Activated CD4-positive, alpha-beta T cell treated with anti-CD3 and anti-CD28 coated beads for 4 hours (primary cell): Measurements from ENCODE around the gene CABP7.

Experiments used
- DNase-seq, 2 donors: peaks; one replicate each; pipeline ENCODE4 v3.0.0-alpha.2; 2020

The CABP7 gene

DNA sequence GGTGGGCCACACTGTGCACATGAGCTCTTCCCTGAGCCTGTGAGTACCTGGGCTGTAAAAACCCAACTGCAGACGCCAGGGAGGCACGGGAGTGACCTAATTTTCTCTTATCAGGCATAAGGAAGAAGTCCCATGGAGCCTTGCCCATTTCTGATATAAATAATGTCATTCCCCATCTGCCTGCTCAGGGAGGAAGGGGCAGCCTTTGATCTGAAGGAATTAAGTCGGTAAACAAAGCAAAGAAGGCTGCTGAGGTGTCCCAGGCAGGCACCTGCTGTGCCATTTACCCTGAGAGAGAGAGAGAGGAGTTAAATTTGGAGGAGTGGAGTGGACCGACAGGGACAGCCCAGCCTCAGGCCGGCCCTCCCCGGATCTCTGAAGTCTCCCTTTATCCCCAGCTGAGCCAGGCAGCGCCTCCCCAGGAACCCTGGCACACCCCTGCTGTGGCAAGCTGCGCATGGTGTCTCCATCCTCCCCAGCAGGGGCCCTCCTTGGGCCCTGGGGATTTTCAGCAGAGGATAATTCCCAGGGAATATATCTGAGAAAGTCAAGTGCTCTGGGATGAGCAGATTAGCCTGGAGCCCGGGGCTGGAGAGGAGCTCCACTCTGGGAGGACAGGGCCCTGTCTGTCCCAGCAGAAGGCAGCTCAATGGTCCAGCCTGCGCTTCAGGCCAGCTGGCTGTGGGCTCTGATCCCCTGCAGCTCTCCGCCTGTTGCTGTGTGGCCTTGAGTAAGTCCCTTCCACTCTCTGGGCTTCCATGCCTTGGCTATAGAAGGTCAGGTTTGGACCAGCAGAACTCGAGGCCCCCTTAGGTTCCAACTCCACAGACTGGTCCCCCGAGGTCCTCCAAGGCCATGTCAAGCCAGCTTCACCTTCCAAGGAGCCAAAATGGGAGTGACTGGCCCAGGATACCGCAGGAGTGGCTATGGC is 17.5 kb upstream of the CABP7 start:
- DNase-seq = no peak

DNA sequence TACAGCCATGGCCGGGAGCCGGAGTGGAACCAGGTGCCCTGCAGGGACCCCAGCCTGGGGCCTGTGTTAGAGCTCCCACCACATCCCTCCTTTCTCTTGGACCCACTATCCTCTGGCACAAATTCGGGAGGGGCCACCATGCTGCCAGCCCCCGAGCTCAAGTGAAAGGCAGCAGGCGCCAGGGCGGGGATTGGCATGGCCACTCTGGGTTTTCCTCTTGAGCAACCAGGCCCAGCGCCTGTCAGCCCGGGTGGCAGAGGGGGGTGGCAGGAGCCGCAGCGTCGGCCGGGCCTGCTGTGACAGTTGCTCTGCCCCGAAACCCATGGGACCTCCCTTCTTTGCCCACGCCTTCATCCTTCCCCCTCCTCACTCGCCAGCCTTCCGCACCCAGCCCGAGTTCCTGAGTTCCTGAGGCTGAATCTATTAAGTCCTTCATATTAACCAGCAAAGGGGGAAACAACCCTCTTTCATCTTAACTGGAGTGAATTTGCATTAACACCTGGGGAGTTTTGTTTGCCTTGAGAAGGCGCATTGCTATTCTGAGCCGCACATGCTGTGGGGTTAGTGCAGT is 16.8 kb upstream of the CABP7 start:
- DNase-seq = no peak

DNA sequence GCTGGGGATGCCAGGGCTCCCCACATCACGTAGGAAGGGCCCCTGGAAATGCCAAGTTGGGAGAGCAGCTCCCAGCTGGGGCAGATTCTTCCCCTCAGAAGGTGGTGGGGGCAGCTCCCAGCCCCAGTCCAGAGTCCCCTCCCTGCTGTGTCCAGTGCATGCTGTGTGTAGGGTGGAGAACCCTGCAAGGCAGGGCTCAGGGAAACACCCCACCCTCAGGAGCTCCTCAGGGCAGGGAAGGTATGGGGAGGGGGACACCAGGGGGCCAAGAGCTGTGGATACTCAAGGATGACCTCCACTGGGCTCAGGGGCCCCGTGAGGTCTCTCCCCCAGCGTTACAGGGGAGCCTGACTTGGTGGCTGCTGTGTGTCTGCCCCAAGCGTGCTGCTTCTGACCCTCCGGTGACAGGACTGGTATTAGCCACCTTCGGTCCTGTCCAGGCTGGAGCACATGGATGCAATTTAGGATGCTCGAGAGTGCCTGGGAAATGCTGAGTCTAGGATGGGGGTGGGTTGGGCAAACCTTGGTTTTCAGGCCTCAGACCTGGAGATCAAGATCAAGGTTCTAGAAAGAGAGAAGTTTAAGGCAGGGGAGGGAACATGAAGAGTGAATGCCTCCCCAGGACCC is 16.1 kb upstream of the CABP7 start:
- no peak for DNase-seq

DNA sequence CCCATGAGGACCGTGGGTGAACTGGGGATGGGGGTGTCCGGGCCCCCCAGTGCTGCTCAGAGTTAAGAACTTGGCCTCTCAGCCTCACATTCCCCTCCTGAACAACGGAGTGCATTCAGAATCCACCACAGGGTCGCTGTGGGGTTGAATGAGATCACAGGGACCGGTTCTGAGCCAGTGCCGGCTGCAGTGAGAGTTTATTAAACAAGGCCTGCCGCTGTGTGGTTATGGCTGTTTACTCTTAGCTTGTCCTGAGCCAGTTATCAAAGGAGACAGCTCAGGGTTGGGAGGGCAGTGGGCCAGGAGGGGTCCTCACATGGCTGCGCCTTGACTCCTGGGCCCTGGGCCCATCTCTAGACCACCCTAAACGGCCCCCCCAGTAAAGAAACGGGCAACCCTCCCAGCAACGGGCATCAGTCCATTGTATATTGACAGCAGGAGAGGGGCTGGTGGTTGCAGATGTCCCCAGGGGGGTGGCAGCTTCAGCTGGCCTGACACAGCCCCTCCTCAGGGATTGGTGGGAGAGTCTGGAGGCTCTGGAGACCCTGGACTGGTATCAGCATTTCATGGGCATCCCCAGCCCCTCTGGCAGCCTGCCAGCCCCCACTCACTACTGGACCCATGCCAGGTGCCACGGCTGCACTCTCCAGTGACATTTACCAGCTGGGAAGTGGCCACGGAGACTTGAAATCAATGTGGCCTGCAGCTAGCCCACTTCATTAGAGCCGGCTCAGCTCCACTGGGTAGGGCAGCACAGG is 15.1 kb upstream of the CABP7 start:
- DNase-seq = no peak

DNA sequence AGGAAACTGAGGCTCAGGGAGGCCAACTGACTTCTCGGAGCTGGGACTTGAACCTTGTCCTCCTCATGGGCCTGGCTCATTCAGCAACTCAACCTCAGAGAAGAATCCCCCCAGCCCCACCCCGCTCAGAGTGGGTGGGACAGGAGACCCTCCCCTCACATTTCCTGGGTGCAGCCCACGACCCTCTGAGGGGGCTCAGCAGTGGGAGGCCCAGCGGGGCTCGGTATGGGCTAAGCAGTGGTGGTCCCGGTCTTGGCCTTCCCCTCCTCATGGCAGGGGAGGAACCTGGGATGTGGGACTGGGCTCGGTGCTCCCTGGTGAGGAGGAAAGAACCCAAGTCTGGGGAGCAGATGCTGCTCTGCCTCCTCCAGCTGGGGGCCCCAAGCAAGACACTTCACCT is 14.2 kb upstream of the CABP7 start:
- no peak for DNase-seq

DNA sequence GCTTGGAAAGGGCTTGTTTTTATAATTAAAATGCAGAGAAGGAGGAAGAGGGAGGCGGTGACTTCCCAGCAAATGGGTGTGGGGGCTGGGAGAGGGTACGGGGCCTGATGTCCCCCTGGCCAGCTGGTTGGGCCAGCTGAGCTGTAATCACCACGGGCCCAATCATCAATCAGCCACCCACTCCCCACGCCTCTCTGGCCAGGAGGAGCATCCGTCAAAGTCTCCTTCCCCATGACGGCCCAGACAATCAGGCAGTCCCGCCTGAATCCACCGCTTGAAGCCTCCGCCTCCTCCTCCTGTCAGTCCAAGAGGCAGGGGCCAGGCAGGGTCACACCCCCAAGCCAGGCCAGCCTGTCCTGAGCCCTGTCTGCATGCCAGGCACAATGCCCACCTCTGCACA is 13.3 kb upstream of the CABP7 start:
- no peak for DNase-seq

DNA sequence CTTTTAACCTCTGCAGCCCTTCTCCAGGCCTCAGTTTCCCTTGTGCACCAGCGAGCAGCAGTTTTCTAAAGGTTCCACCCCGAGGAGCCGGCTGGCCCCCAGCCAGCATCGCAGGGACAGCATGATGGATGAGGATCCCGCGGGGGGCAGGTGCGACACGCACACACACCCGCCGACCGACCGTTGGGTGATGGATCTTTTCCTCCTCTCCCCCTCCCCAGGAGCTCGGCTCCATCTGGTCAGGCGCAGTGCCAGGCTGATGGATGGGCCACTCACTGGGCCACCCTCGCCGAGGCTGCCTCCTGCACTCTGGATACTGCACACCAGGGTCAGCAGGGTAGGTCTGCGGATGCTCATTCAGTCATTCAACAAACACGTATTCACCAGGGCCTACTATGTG is 12.8 kb upstream of the CABP7 start:
- no peak for DNase-seq

DNA sequence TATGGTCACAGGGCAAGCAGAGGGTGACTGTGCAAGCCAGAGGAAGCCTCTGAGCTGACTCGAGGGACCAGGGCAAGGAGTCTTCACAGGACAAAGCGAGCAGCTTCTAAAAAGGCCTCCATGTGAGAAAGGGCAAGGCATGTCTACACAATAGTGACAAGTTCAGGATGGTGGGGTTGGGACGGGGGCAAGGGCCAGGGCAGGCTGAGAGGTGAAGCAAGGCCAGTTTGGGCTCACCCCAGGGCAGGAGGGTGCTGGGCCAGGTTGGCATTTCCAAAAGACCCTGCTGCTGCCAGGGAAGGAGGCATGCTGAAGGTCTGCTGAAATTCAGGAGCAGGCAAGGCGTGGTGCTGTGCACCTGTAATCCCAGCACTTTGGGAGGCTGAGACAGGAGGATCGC is 12.3 kb upstream of the CABP7 start:
- no peak for DNase-seq

DNA sequence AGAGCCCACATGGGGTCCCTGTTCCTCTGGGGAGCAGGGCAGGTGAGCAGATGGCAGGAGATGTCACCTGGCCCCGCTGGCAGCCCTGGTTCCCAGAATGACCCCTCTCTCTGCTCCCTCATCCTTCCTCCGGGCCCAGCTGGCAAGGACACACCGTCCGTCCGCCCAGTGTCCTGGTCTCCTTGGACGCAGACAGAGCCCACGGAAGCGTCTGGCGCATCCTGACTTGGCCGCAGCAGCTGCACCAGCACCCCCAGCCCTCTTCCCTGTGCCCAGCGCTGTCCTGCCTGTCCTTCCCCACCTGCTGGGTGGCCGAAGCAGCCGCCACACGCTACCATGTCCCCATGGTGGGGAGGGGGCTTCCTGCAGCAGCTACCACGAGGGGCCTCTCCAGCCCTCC is 9.6 kb upstream of the CABP7 start:
- no peak for DNase-seq

DNA sequence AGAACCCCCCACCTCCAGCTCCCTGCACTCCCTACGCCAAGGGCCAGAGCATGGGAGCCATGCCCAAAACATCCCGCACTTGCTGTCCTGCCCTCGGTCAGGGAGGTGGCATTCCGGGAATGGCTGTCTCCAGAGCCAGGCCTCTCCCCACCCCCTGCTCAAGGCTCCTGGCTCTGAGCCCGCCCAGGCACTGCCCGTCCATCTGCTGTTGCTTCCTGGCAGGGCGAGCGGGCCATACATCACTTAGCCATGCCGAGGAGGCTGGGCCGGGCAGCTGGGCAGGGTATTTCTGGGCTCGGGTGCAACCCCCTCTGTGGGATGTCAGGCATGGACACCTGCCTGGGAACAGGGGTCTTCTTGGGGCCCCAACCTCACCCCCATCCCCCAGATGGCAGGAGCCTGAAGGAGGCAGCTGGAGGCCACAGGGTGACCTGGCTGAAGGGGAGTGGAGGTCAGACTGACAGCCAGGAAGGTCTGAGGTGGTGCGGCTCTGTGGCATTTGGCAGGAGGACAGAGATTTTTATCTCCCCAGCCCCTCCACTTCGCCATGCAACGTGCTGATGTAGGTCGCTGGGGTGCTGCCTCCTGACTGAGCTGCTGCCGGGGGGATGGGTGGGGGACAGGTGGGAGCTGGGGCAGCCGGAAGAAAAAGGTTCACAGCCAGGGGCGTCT is 8.7 kb upstream of the CABP7 start:
- DNase-seq = no peak

DNA sequence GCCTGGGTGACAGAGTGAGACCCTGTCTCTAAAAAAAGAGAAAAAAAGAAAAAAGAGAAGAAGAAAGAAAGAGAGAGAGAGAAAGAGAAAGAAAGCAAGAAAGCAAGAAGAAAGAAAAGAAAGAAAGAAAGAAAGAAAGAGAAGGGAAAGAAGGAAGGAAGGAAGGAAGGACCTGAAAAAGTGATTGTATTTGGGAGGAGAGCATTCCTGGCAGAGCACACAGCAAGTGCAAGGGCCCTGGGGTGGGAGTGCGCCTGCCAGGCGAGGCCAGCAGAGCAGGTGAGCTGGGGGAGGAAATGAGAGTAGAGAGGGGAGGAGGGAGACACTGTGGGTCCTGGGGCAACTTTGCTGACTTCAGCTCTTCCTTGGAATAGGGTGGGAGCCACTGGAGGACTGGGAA is 7.7 kb upstream of the CABP7 start:
- DNase-seq = no peak

DNA sequence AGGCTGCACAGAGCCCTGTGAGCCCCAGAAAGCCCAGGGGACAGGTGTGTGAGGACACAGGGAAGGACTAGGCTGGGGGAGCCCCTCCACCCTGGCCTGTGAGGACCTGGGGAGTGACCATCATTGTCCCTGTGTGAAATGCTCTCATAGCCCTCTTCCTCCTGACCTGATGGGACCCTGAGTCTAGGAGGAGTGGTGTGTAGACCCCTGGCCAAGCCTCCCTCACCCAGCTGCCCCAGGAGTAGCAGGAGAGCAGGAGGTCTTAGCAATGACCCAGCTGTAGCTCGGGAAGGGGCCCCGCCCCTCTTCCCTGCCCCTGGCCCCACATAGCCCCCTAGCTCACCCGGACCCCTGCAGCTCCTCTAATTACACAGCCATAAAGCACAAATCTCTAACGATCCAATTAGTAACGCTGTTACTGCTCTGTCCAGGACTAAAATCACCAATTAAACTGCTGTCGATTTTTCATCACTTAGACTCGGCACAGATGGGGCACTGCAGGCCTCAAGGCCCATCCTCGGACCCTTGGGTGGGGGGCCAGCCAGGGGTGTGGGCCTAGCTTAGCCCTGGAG is 6.6 kb upstream of the CABP7 start:
- no peak for DNase-seq

DNA sequence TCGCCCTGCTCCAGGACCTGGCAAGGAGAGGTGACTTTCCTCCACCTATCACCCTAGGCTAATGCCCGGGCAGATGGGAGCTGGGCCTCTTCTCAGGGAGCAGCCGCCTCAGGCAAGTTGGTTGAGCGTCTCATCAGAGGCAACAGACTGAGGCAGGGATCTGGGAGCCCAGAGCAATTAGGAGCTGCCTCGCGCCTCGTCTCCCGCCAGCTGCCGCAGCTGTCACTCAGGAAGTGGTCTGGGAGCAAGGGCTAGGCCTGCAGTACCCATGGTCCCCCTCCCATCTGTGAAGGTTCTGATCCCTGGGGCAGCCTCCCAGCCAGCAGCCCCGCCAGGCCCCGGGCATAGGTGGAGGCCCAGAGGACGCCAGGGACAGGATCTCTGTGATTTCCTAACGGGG is 4.6 kb upstream of the CABP7 start:
- DNase-seq = no peak

DNA sequence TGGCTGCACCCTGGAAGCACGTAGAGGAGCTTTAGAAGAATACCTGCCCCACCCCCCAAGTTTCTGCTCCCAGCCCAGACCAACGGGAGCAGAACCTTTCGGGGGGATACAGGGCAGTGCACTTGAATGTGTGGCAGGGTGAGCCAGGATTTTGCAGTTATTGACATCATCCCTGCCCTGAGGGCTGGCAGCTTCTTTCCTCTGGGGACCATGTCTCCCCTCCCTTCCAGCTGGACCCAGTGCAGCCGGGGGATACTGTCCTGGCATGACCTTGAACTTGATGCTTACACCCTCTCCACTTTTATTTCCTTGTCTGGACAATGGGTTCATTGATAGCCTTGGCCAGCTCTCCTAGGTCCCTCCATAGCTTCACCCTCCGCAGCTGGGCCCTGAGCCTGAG is 4.1 kb upstream of the CABP7 start:
- no peak for DNase-seq

DNA sequence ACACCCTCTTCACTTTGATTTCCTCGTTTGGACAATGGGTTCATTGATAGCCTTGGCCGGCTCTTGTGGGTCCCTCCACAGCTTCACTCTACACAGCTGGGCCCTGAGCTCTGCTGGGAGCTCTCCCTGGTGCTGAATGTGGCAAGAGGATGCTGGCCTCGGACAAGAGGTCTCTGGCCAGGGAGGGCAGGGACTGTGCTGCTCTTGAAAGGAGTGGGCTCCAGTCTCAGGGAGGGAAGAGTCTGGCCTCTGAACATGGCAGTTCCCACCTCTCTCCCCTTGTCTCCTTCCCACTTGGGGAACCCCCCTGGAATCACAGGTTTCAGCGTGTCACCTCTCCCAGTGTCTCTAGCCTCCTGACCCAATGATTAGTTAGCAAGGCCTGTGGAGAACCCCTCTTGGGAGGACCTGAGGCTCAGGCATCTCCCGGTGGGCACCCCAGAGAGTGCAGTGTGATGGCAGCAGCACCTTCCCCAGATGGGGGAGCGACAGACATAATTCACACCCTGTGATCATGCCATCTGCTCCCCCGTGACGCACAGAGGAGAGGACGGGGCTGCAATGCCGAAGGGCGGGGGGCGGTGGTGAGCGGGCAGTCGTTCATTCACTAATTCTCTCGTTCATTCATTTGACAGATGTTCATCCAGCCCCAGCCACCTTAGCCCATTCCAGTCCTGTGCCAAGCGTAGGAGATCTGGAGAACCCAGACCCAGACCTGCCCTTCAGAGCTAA is 2.8 kb upstream of the CABP7 start:
- DNase-seq = no peak

DNA sequence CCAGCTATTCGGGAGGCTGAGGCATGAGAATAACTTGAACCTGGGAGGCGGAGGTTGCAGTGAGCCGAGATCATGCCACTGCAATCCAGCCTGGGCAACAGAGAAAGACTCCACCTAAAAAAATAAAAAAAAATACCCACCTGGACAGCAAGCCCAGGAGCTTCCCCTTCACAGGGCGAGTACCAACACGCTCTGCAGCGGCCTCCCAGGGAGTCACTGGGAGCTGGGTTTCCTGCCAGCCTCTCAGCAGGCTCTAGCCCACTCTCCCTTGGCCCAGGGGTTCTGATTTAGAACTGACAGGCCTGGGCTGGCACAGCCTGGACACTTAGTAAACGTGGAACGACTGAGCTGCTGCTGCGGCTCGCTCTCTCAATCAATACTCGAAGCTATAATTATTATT is 2.0 kb upstream of the CABP7 start:
- no peak for DNase-seq

DNA sequence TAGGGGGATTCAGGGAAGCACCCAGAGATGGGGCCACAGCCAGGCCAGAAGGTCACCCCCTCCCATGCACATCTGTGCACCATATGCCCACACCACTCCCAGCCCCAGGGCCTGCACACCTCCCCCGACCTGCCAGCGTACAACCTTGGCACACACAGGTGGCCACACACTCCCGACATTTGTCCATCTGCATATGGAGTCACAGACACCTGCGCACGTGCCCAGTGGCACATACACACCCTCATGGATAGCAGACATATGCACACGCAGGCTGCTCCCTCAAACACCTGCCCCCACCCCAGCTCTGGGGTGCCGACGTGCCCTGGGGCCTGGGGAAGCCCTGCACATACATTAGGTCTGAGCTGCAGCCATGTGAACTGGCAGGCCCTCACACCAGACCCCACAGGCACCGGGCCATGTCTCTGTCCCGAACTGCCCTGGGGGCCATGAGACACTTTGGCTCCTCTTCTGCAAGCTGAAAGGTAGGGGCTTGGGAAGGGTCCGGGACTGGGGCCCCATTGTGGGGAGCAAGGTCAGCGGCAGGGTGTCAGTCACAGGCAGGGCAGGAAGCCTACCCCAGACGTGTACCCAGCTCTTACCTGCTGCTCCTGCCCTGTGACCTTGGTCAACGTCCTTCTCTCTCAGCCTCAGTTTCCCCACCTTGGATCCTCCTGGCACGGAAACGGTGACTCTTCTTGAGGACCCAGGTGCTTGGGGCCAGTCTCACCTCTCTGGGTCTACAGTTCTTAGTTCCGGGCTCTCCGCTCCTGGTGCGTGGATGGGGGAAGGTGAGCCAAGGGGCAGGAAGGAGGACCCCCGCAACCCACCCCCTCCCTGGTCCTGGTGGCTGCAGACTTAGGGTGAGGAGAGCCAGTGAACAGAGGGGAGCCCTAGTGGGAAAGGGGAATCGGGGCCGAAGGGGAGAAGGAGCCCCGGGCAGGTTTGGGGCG is 579 bp upstream of the CABP7 start:
- DNase-seq = no peak

DNA sequence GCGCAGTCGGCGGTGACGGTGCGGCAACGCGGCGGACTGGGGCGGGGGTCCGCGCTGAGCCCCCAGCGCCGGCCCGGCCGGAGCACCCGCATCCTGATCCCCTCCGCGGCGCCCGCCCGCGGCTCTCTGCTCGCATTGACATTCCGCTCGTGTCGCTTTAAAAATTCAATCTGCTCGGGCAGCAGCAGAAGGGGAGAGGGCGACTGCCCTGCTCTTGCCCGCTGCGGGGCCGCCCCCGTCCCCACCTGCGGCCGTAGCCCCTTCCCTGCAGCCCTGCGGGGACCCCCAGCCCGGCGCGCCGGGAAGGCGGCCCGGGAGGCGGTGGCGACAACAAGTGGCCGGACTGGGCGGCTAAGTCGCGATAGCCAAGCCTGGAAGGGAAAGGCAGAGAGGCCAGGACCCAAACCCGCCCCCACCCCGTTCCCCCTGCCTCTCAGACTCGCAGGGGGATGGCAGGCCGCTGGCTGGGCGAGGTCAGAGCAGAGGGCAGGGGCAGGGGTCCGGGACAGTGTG is 1.1 kb downstream of the CABP7 start:
- DNase-seq = no peak

DNA sequence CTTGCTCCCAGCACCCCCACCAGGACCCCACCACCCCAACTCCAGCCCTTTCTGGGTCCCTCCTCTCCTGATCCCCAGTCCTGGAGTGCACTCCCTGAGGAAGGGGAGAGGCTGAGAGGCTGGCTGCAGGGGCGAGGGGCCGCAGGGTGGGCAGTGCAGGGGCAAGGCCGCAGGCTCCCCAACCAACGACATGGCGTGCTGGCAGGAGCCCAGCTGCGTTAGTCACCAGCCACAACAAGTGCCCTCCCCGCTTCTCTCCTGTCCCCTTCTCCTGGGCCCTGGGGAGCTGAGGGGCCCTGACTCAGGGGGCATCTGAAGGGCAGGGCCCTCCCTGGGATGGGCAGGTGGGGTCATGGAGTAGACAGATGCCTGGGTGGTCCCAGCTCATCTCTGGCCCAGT is 2.3 kb downstream of the CABP7 start:
- no peak for DNase-seq

DNA sequence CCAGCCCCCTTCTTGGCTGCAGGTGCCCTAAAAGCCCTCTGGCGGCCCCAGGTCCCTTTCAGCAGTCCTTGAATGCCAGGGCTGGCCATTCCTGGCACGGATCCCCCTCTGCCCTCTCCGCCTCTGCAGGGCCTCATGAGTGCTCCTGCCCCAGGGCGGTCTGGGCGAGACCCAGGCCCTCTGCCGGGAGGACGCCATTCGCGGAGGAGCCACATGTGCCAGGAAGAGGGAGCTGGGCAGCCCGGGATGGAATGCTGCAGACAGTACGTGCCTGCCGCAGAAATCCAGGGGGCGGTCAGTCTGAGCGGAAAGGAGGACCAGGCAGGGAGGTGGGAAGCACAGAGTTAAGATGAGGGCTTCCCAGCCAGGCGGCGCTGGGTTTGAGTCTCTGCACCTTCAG is 2.8 kb downstream of the CABP7 start:
- DNase-seq = no peak
